H9 (cell line): ENCODE measurements around the gene ACOX3. TPM values are rescaled to one million over a fixed set of nuclear protein-coding genes. Genes with fewer than 3 reads are reported as not detected.

Experiments used
- DNase-seq: peaks from one replicate; pipeline ENCODE4 v3.0.0-alpha.2; 2017
- H2AFZ ChIP-seq: one replicate; pipeline ENCODE4 v1.6.1; 2013; ENCODE audit warnings: mild to moderate bottlenecking, low read length, control low read depth, moderate library complexity
- H2AK5ac ChIP-seq: 2 replicates; pipeline ENCODE4 v1.6.1; 2013; ENCODE audit warnings: low read length, control low read depth, mixed read lengths; ENCODE audit not compliant: insufficient read length
- H2BK120ac ChIP-seq: one replicate; pipeline ENCODE4 v1.6.1; 2013; ENCODE audit warnings: low read depth, mild to moderate bottlenecking, low read length, control low read depth, inconsistent platforms; ENCODE audit not compliant: poor library complexity, severe bottlenecking
- H2BK12ac ChIP-seq: 2 replicates; pipeline ENCODE4 v1.6.1; 2013; ENCODE audit warnings: low read length, control low read depth, mixed read lengths, low read depth; ENCODE audit not compliant: insufficient read length
- H2BK15ac ChIP-seq: 2 replicates; pipeline ENCODE4 v1.6.1; 2013; ENCODE audit warnings: low read depth, low read length, control low read depth
- H2BK20ac ChIP-seq: one replicate; pipeline ENCODE4 v1.6.1; 2013; ENCODE audit warnings: low read depth, mild to moderate bottlenecking, low read length, control low read depth, inconsistent platforms; ENCODE audit not compliant: poor library complexity, severe bottlenecking
- H2BK5ac ChIP-seq: 2 replicates; pipeline ENCODE4 v1.6.1; 2013; ENCODE audit warnings: low read length, control low read depth, mixed read lengths; ENCODE audit not compliant: insufficient read length
- H3K14ac ChIP-seq: 2 replicates; pipeline ENCODE4 v1.6.1; 2013; ENCODE audit warnings: low read length, control low read depth; ENCODE audit not compliant: insufficient read depth
- H3K18ac ChIP-seq: 2 replicates; pipeline ENCODE4 v1.6.1; 2013; ENCODE audit warnings: low read depth, mild to moderate bottlenecking, mixed read lengths, low read length, control low read depth; ENCODE audit not compliant: insufficient read length
- H3K23ac ChIP-seq: 2 replicates; pipeline ENCODE4 v1.6.1; 2013; ENCODE audit warnings: low read length, control low read depth, mixed read lengths, low read depth; ENCODE audit not compliant: insufficient read length
- H3K23me2 ChIP-seq: 2 replicates; pipeline ENCODE4 v1.6.1; 2013; ENCODE audit warnings: low read depth, mild to moderate bottlenecking, mixed read lengths, low read length, control low read depth; ENCODE audit not compliant: insufficient read length, poor library complexity, severe bottlenecking
- H3K27ac ChIP-seq: 2 replicates; pipeline ENCODE4 v1.5.1; 2013; ENCODE audit warnings: low read length, control low read depth, mixed read lengths, low read depth; ENCODE audit not compliant: insufficient read length
- H3K27me3 ChIP-seq: 2 replicates; pipeline ENCODE4 v1.6.1; 2013; ENCODE audit warnings: low read length, control low read depth, inconsistent platforms; ENCODE audit not compliant: insufficient read depth
- H3K4ac ChIP-seq: 2 replicates; pipeline ENCODE4 v1.6.1; 2013; ENCODE audit warnings: low read depth, mild to moderate bottlenecking, control low read depth, inconsistent platforms, low read length, moderate library complexity
- H3K4me1 ChIP-seq: 2 replicates; pipeline ENCODE4 v1.6.1; 2013; ENCODE audit warnings: low read length, control low read depth, inconsistent platforms; ENCODE audit not compliant: insufficient read depth
- H3K4me2 ChIP-seq: 2 replicates; pipeline ENCODE4 v1.6.1; 2013; ENCODE audit warnings: low read length, control low read depth, mixed read lengths; ENCODE audit not compliant: insufficient read length, insufficient read depth
- H3K56ac ChIP-seq: 2 replicates; pipeline ENCODE4 v1.6.1; 2013; ENCODE audit warnings: low read depth, mild to moderate bottlenecking, mixed read lengths, low read length, control low read depth; ENCODE audit not compliant: insufficient read length
- H3K79me1 ChIP-seq: 2 replicates; pipeline ENCODE4 v1.6.1; 2013; ENCODE audit warnings: low read depth, mild to moderate bottlenecking, moderate library complexity, low read length, control low read depth, inconsistent platforms; ENCODE audit not compliant: insufficient read depth, poor library complexity, severe bottlenecking
- H3K79me2 ChIP-seq: 2 replicates; pipeline ENCODE4 v1.6.1; 2013; ENCODE audit warnings: low read length, control low read depth, inconsistent platforms; ENCODE audit not compliant: insufficient read depth
- H3K9ac ChIP-seq: 2 replicates; pipeline ENCODE4 v1.6.1; 2013; ENCODE audit warnings: low read length, control low read depth, mixed read lengths; ENCODE audit not compliant: insufficient read length; ENCODE audit errors: extremely low read depth
- H3K9me3 ChIP-seq: one replicate; pipeline ENCODE4 v1.6.1; 2013; ENCODE audit warnings: low read depth, low read length, inconsistent platforms; ENCODE audit not compliant: control insufficient read depth
- H3T11ph ChIP-seq: one replicate; pipeline ENCODE4 v1.6.1; 2013; ENCODE audit warnings: mild to moderate bottlenecking, low read length, control low read depth, inconsistent platforms
- H4K20me1 ChIP-seq: one replicate; pipeline ENCODE4 v1.6.1; 2013; ENCODE audit not compliant: control insufficient read depth, insufficient read length, insufficient read depth
- H4K5ac ChIP-seq: 2 replicates; pipeline ENCODE4 v1.6.1; 2013; ENCODE audit warnings: low read depth, mild to moderate bottlenecking, mixed read lengths, low read length, control low read depth; ENCODE audit not compliant: insufficient read length
- H4K8ac ChIP-seq: replicated peaks from 2 replicates; pipeline ENCODE4 v1.6.1; 2013; ENCODE audit warnings: low read length, control low read depth, mixed read lengths, low read depth; ENCODE audit not compliant: insufficient read length
- H4K91ac ChIP-seq: 2 replicates; pipeline ENCODE4 v1.6.1; 2013; ENCODE audit warnings: low read depth, mild to moderate bottlenecking, moderate library complexity, mixed read lengths, low read length, control low read depth; ENCODE audit not compliant: insufficient read length
- H3K27ac Mint-ChIP-seq, 3 experiments: 2 replicates in 2 of 3; 3 replicates in 1 of 3; pipeline ENCODE4 v1.8.0; 2020 to 2021; ENCODE audit warnings: mixed read lengths in 3 of 3, mild to moderate bottlenecking in 1 of 3, moderate library complexity in 1 of 3
- H3K27me3 Mint-ChIP-seq: 2 replicates; pipeline ENCODE4 v1.8.0; 2021; ENCODE audit warnings: low read depth, mild to moderate bottlenecking, moderate library complexity, mixed read lengths
- H3K36me3 Mint-ChIP-seq, 3 experiments: 2 replicates in 2 of 3; 3 replicates in 1 of 3; pipeline ENCODE4 v1.8.0; 2020 to 2021; ENCODE audit warnings: low read depth in 3 of 3, mixed read lengths in 3 of 3; ENCODE audit not compliant: insufficient read depth in 1 of 3
- H3K4me1 Mint-ChIP-seq, 2 experiments: 2 replicates each; pipeline ENCODE4 v1.8.0; 2020; ENCODE audit warnings: mixed read lengths in 2 of 2
- H3K4me3 Mint-ChIP-seq, 2 experiments: 2 replicates in 1 of 2; 3 replicates in 1 of 2; pipeline ENCODE4 v1.8.0; 2020 to 2021; ENCODE audit warnings: mild to moderate bottlenecking in 2 of 2, mixed read lengths in 2 of 2, moderate library complexity in 1 of 2
- H3K9me3 Mint-ChIP-seq, 2 experiments: 2 replicates in 1 of 2; 3 replicates in 1 of 2; pipeline ENCODE4 v1.8.0; 2020; ENCODE audit warnings: mild to moderate bottlenecking in 2 of 2, mixed read lengths in 2 of 2, moderate library complexity in 1 of 2
- WGBS: extraction: QIAGEN DNeasy Blood & Tissue Kit; methylation state at CpG from one replicate; pipeline ENCODE4 v1.1.7; 2013; ENCODE audit warnings: missing lambda C conversion rate, low lambda C conversion rate, mixed read lengths; ENCODE audit not compliant: insufficient read length; ENCODE audit errors: extremely low coverage; 5-methylcytosine and 5-hydroxymethylcytosine counted together
- total RNA-seq: library from RNA; stranded (reverse); gene quantifications from 2 replicates; pipeline ENCODE4 v1.2.1, GENCODE V29; 2021
- TF ChIP-seq, protein P1 (sequence below): fragments of 200-600 bp; sonication (generic); conservative IDR thresholded peaks from 3 replicates; pipeline ENCODE4 v1.8.0; 2021; ENCODE audit warnings: antibody characterized with exemption, mild to moderate bottlenecking

Gene ACOX3
- total RNA-seq, 1 experiment from 2014 or later: 13.8 TPM

DNA sequence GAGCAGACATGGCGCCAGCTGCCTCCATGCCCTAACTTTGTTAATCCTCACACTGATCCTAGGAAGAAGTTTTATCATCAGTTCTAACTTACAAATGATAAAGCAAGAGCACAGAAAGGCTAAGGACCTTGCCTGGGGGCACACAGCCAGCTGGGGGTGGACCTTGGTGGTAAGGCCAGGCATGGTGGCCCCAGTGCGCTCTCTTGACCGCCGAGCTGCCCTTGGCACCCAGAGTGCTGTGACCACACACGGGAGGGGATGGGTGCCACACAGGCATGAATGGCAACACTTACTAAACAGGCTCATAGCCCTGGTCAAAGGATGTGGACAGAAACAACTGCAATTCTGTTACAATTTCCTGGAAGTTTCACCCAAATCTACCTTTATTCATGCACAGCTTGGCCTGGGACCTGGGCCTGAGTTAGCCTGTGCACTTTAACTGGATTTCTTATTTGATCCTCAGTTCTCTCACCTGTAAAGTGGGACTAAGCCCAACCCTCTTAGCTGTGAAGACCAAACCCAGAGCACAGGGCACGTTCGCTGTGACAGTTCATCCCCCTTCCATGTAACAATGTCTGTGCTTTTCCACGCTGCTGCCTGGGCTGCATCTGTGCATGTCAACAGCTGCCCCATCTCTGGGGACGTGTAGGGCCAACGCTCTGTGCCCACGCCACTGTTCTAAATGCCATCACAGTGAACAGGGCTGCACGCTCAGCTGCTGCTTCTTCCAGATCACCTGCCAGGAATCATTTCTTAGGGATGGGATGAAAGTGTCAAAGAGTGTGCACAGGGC lies 44.8 kb downstream of the ACOX3 start:
- Histone ChIP-seq H4K8ac (no peak overlapping the region), H2BK20ac (no peak overlapping the region), H3K18ac (no peak overlapping the region), H2BK5ac (no peak overlapping the region), H2BK120ac (no peak overlapping the region), H3K9me3 (no peaks in the 10 kb centered on the region), H2BK12ac (no peak overlapping the region), H3K4me1 (peaks cover 3% of the 10 kb centered on the region; the same call in 1 of the 2 replicates), H3K4ac (no peak overlapping the region), H3K4me2 (no peak overlapping the region), H2AFZ (no peak overlapping the region), H3K79me1 (no peaks in the 10 kb centered on the region), H3K56ac (no peak overlapping the region), H3K23me2 (no peaks in the 10 kb centered on the region), H2AK5ac (no peak overlapping the region), H4K91ac (no peak overlapping the region), H3K27ac (no peak overlapping the region), H3K79me2 (no peaks in the 10 kb centered on the region), H3K27me3 (no peaks in the 10 kb centered on the region), H2BK15ac (no peak overlapping the region), H3T11ph (no peak overlapping the region), H4K5ac (no peak overlapping the region), H3K14ac (no peak overlapping the region), H4K20me1 (no peaks in the 10 kb centered on the region), H3K9ac (no peak overlapping the region), H3K23ac (no peak overlapping the region)
- Mint-ChIP-seq H3K27ac (no peak overlapping the region; a peak in 2 of 7 replicates), H3K4me1 (peaks cover 23 to 28% of the 10 kb centered on the region in 2 experiments), H3K36me3 (peaks cover 0 to 10% (median 6%) of the 10 kb centered on the region in 3 experiments; a peak in 4 of 7 replicates), H3K4me3 (no peak overlapping the region), H3K27me3 (no peaks in the 10 kb centered on the region), H3K9me3 (no peaks in the 10 kb centered on the region)
- TF ChIP-seq, protein P1, sequence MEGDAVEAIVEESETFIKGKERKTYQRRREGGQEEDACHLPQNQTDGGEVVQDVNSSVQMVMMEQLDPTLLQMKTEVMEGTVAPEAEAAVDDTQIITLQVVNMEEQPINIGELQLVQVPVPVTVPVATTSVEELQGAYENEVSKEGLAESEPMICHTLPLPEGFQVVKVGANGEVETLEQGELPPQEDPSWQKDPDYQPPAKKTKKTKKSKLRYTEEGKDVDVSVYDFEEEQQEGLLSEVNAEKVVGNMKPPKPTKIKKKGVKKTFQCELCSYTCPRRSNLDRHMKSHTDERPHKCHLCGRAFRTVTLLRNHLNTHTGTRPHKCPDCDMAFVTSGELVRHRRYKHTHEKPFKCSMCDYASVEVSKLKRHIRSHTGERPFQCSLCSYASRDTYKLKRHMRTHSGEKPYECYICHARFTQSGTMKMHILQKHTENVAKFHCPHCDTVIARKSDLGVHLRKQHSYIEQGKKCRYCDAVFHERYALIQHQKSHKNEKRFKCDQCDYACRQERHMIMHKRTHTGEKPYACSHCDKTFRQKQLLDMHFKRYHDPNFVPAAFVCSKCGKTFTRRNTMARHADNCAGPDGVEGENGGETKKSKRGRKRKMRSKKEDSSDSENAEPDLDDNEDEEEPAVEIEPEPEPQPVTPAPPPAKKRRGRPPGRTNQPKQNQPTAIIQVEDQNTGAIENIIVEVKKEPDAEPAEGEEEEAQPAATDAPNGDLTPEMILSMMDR: no peak
- WGBS: no CpG with 5 or more reads among the region's 12 CpGs
- DNase-seq: no peak
